ENCODE measurements around the gene KRTAP5-1.

Gene KRTAP5-1

DNA sequence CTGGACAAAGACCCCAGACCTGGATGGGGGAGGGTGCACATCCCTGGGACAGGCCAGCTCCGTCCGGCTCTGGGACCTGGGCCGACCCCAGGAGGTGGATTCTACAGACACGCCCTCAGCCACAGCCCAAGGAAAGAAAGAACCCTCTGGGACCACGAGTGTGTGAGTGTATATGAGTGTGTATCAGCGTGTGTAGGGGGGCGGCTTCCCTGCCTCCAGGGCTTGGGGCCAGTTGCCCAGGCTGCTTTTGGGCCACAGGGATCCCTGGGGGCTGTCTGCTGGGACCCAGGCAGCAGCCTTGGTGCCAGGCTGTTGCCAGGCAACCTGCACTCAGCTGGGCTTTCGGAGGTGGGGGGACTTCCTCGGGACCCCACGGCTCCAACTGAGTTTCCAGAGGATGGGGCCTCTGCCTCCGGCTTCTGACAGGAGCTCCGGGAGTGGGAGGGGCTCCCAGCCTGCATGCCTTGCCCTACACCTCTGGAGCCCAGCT is 21.9 kb downstream of the KRTAP5-1 start:
- in situ Hi-C loops (cut with HindIII; ENCODE audit: low sequenced_read_pairs) = no loop called here

DNA sequence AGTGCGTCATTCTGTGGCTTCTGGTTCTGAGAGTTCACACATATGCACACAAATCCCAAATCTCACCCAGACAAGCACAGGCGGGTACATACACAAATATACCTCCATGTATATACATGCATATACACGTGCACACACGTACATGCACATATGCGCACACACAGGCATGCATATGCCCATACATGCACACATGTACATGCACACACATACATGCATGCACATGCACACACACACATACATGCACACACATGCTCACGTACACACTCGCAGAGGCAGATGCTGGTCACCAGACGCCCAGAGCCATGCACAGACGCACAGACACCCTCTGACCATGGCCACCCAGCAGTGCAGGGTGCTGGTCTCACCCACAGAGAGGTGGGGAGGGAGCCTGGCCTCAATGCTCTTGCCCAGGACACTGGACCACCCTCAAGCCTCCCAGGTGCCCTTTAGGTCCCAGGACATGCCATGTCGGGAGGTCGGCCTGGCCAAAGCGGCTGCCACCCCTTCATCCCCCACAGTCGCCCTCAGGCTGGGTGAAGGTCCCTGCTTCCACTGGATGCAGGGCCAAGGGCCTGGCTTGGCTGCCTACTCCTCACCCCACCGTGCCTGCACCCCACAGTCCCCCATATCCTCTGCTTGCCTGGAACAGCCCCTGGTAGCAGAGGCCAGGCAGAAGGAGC is 22.5 kb downstream of the KRTAP5-1 start:
- in situ Hi-C loops (cut with HindIII; ENCODE audit: low sequenced_read_pairs) = no loop called here

More for the DNA sequence above, 21.9 kb downstream of the KRTAP5-1 start:
- H3K4me3 ChIP-seq (ENCODE audit: low read depth, low read length) = no peak overlapping the region
- TF ChIP-seq, protein P1, sequence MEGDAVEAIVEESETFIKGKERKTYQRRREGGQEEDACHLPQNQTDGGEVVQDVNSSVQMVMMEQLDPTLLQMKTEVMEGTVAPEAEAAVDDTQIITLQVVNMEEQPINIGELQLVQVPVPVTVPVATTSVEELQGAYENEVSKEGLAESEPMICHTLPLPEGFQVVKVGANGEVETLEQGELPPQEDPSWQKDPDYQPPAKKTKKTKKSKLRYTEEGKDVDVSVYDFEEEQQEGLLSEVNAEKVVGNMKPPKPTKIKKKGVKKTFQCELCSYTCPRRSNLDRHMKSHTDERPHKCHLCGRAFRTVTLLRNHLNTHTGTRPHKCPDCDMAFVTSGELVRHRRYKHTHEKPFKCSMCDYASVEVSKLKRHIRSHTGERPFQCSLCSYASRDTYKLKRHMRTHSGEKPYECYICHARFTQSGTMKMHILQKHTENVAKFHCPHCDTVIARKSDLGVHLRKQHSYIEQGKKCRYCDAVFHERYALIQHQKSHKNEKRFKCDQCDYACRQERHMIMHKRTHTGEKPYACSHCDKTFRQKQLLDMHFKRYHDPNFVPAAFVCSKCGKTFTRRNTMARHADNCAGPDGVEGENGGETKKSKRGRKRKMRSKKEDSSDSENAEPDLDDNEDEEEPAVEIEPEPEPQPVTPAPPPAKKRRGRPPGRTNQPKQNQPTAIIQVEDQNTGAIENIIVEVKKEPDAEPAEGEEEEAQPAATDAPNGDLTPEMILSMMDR (IDR thresholded peaks at IDR 0.05; ENCODE audit: low read depth, low read length, missing control alignments) = no peak
- no peak for DNase-seq (ENCODE audit: low read depth)

DNA sequence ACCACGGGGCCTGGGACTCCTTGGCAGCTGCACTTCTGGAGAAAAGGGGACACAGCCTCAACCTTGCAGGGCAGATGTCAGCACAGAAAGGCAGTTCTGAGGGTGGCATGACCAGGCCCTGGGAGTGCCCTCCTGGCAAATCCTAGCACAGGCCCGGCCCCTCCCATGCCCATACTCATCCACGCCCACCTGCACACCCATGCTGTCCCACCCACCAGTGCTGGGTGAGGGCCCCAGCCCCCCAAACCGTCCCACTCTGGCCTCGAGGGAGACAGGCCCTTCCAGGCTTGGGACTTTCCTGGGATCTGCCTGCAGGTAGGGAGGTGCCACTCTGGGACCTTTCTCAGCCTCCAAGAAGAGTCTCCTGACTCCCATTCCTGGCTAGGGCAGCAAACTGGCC is 23.1 kb downstream of the KRTAP5-1 start:
- DNase-seq (ENCODE audit: low read depth) = no peak
- in situ Hi-C loops (cut with HindIII; ENCODE audit: low sequenced_read_pairs) = no loop called here
- H3K4me3 ChIP-seq (ENCODE audit: low read depth, low read length) = no peak overlapping the region
- TF ChIP-seq, protein P1 (IDR thresholded peaks at IDR 0.05; ENCODE audit: low read depth, low read length, missing control alignments) = no peak

More for the DNA sequence above, 22.5 kb downstream of the KRTAP5-1 start:
- TF ChIP-seq, protein P1 (IDR thresholded peaks at IDR 0.05; ENCODE audit: low read depth, low read length, missing control alignments) = no peak
- no peak overlapping the region for H3K4me3 ChIP-seq (ENCODE audit: low read depth, low read length)
- DNase-seq (ENCODE audit: low read depth) = no peak

DNA sequence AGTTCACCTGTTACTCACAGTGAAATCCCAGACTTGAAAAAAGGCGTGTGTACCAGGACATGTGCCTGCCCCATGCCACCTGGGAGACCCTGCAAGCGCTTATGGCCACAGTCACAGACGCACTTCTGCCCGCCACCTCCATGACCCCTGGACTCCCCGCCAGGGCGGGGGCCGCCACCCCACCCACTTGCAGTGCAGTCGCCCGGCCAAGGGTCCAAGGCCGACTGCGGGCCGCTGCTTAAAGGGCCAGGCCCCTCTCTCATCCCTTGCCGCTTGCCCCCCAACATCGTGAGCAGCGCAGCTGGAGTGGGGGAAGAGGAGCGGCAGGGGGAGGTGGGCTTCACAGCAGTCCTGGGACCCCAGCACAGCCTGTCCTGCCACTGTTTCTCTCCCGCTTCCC is 23.8 kb downstream of the KRTAP5-1 start:
- H3K4me3 ChIP-seq (ENCODE audit: low read depth, low read length) = no peak overlapping the region
- in situ Hi-C loops (cut with HindIII; ENCODE audit: low sequenced_read_pairs) = no loop called here
- no peak for DNase-seq (ENCODE audit: low read depth)
- TF ChIP-seq, protein P1 (IDR thresholded peaks at IDR 0.05; ENCODE audit: low read depth, low read length, missing control alignments) = no peak

DNA sequence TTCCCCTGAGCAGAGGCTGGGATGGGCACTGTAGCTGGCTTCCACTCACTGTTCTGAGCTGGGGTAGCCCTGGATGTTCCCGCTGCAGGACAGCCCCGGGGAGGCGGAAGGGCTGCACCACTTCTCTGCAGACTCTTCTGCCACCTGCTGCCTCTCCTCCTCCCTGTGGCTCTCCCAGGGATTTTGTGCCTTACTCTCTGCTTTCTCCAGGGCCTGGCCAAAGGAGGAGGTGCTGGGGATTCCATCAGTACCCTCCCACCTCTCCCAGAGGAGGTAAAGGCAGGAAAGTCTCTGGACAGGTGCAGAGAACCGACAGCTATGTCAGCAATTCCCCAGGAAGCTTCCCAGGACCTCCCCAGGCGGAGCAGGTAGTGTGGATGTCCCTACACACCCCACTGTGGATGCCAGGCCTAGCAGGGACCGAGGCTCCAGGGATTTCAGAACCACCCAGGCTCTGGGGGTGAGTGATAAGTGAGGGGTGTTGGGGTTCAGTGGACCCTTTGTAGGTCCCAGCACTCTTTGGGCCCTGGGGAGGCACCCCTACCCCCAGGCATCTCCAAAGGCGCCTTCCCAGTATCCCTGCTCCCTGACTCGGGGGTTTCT is 24.3 kb downstream of the KRTAP5-1 start:
- H3K4me3 ChIP-seq (ENCODE audit: low read depth, low read length) = no peak overlapping the region

DNA sequence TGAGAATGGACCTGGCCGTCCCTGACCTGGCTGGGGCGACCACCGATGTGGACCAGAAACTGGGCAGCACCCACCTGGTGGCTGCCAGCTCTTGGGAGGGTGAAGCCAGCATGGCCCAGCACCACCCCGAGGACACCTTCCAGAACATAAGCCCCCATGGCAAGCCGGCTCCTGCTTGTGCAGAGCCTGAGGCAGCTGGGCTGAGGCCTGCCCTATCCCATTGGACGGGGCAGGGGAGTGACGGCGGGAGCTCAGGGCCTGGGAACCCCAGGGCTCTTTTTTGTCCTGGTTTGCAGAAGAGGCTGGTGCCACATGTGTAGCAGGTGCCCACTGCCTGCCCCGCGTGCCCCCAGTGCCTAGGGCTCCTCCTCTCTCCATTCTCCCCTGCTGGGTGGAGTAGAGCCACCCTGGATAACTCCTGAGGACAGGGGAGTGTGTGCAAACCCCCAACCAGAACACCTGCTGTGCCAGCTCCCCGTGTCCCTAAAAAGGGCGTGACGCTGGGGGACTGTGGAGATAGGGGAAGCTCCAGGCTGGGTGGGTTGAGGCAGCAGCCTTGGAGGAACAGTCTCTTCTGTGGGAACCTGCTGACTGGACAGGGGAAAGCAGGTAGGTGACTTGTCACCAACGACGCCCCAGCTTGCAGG is 25.0 kb downstream of the KRTAP5-1 start:
- in situ Hi-C loops (cut with HindIII; ENCODE audit: low sequenced_read_pairs) = no loop called here
- H3K4me3 ChIP-seq (ENCODE audit: low read depth, low read length) = no peak overlapping the region
- TF ChIP-seq, protein P1 (IDR thresholded peaks at IDR 0.05; ENCODE audit: low read depth, low read length, missing control alignments) = no peak
- no peak for DNase-seq (ENCODE audit: low read depth)

More for the DNA sequence above, 24.3 kb downstream of the KRTAP5-1 start:
- TF ChIP-seq, protein P1 (IDR thresholded peaks at IDR 0.05; ENCODE audit: low read depth, low read length, missing control alignments) = no peak
- in situ Hi-C loops (cut with HindIII; ENCODE audit: low sequenced_read_pairs) = no loop called here
- no peak for DNase-seq (ENCODE audit: low read depth)
